ENCODE results near the gene ROR1.

GRCh38 chr1:63758791-63759190, 15.0 kb upstream of the ROR1 start:
- TF ChIP-seq POLR2A (IDR thresholded peaks at IDR 0.05; ENCODE audit: low read depth, low read length), result no peak
- no peak for TF ChIP-seq CTCF (conservative IDR thresholded peaks at IDR 0.05; ENCODE audit: low read depth, low read length)
- no peak for TF ChIP-seq RFX5 (IDR thresholded peaks at IDR 0.05; ENCODE audit: low read depth, low read length)
- no peak for TF ChIP-seq CEBPB (IDR thresholded peaks at IDR 0.05; ENCODE audit: low read depth, low read length)
- TF ChIP-seq CHD1 (IDR thresholded peaks at IDR 0.05; ENCODE audit: low read depth, low read length), result no peak
- TF ChIP-seq SMC3 (IDR thresholded peaks at IDR 0.05; ENCODE audit: low read depth, low read length), result no peak
- no peak for TF ChIP-seq RAD21 (IDR thresholded peaks at IDR 0.05; ENCODE audit: low read length)
- TF ChIP-seq USF2 (IDR thresholded peaks at IDR 0.05; ENCODE audit: low read depth, low read length), result no peak
- no peak for TF ChIP-seq MXI1 (IDR thresholded peaks at IDR 0.05; ENCODE audit: borderline replicate concordance, low read depth, low read length)
- TF ChIP-seq BHLHE40 (IDR thresholded peaks at IDR 0.05; ENCODE audit: low read depth, low read length), result no peak
